OCI-LY3 (cell line): ENCODE results near the gene KCTD21.

ENCODE experiments used
- H2AFZ ChIP-seq: fragments of 200-600, 300-600 bp; shearing (Covaris generic); 2 replicates; pipeline ENCODE4 v1.6.0; 2014; ENCODE audit warnings: antibody characterized with exemption, low read depth, low read length
- H3K27ac ChIP-seq: fragments of 200-600, 300-600 bp; sonication (generic); 2 replicates; pipeline ENCODE4 v1.5.1; 2014; ENCODE audit warnings: mild to moderate bottlenecking, low read length, moderate library complexity, mixed read lengths
- H3K27me3 ChIP-seq: fragments of 200-600, 300-600 bp; sonication (generic); 2 replicates; pipeline ENCODE4 v1.6.1; 2014; ENCODE audit warnings: low read depth, low read length, mixed read lengths
- H3K36me3 ChIP-seq: fragments of 200-600, 300-600 bp; sonication (generic); replicated peaks from 2 replicates; pipeline ENCODE3; 2014; ENCODE audit warnings: low read depth, low read length, mixed read lengths
- H3K4me1 ChIP-seq: fragments of 300-600, 200-600 bp; sonication (generic); 2 replicates; pipeline ENCODE4 v1.6.1; 2014; ENCODE audit warnings: low read length, mixed read lengths
- H3K4me2 ChIP-seq: fragments of 200-600, 300-600 bp; sonication (generic); 2 replicates; pipeline ENCODE4 v1.6.1; 2014; ENCODE audit warnings: low read length, mixed read lengths
- H3K4me3 ChIP-seq: fragments of 300-600, 200-600 bp; sonication (generic); 2 replicates; pipeline ENCODE4 v1.5.1; 2014; ENCODE audit warnings: antibody characterized with exemption, mild to moderate bottlenecking, low read length, moderate library complexity
- H3K79me2 ChIP-seq: fragments of 300-600, 200-600 bp; shearing (Covaris generic); 2 replicates; pipeline ENCODE4 v1.6.1; 2014; ENCODE audit warnings: mild to moderate bottlenecking, low read length, mixed read lengths
- H3K9ac ChIP-seq: fragments of 300-600, 200-600 bp; shearing (Covaris generic); 2 replicates; pipeline ENCODE4 v1.6.0; 2014; ENCODE audit warnings: mild to moderate bottlenecking, low read length, moderate library complexity
- H3K9me3 ChIP-seq: fragments of 200-600, 300-600 bp; shearing (Covaris generic); 2 replicates; pipeline ENCODE4 v1.6.1; 2014; ENCODE audit warnings: low read length, mixed read lengths; ENCODE audit not compliant: insufficient read depth
- H4K20me1 ChIP-seq: fragments of 200-600, 300-600 bp; sonication (generic); 2 replicates; pipeline ENCODE4 v1.6.1; 2016; ENCODE audit warnings: low read length, mixed read lengths; ENCODE audit not compliant: insufficient read depth
- EZH2phosphoT487 ChIP-seq: fragments of 200-600 bp; shearing (Covaris generic); IDR thresholded peaks from 2 replicates; pipeline ENCODE4 v1.6.1; 2018; ENCODE audit warnings: antibody characterized with exemption, mixed run types, low read depth
- TF ChIP-seq, protein P1 (sequence below): fragments of 200-600, 300-600 bp; sonication (generic); IDR thresholded peaks from 2 replicates; pipeline ENCODE4 v1.5.1; 2014; ENCODE audit warnings: antibody characterized with exemption, low read length, low read depth

Gene KCTD21

DNA sequence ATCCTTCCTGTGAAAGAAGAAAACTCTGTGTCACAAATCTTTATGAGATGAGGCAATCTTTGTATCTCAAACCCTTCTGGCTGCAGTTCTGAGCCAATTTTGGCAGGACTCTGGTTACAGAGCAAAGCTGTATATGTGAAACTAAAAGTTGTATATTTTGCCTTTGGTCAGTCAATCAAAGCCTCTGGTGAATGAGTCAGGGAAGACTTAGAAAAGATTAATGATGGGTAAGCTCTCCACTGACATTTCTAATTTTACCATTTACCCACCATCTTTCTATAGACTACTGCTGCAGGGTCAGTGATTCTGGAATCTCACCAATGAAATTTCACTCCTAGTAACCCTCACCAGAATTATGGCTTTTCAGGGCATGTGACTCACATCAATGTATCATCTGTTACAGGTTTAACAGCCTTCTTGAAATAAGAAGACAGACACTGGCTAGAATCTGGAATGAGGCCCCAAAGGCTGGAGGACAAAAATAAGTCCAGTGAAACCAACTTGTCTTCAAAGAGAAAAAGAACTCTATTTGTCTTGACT, 43.6 kb upstream of the KCTD21 start:
- no peak overlapping the region for H3K27ac ChIP-seq
- H3K79me2 ChIP-seq, result no peaks in the 10 kb centered on the region
- H2AFZ ChIP-seq, result no peak overlapping the region

DNA sequence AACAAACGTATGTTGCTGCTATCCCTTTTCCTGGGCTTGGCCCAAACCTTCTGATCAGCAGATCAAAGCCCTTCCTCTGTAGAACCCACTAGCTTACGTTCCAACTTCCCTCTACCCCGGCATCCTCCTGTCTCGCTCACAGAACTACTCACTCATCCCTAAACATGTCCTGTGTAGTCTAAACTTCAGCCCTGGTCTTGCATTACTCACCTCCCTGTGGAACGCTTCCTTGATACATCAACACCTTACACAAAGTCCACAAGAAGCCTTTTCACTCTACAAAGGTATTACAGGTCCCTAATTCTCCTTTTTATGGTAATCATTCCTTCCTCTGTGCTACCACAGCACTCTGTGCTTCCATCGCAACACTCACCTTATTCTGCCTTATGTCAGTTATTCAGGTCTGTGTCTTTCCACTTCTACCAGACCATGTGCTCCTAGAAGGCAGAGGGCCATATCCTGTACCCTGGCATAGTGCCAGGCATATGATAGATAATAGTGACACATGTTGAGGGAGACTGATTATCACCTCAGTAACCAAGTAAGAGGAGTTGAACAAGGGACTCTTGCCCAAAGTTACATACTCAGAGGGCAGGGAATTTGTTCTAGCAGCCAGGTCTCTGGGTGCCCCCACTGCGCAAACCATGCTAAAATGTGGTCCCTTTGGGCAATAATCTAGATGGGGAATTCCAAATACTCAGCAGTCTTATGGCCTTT, 41.9 kb upstream of the KCTD21 start:
- Histone ChIP-seq H3K4me1 (peaks cover 20% of the 10 kb centered on the region), H3K9ac (no peak overlapping the region), H4K20me1 (no peaks in the 10 kb centered on the region), H3K36me3 (no peaks in the 10 kb centered on the region), H3K9me3 (no peaks in the 10 kb centered on the region), H2AFZ (no peak overlapping the region), H3K27me3 (no peaks in the 10 kb centered on the region), H3K79me2 (no peaks in the 10 kb centered on the region), H3K27ac (no peak overlapping the region), H3K4me3 (no peak overlapping the region), H3K4me2 (no peak overlapping the region)
- no peak for TF ChIP-seq EZH2phosphoT487
- TF ChIP-seq, protein P1, sequence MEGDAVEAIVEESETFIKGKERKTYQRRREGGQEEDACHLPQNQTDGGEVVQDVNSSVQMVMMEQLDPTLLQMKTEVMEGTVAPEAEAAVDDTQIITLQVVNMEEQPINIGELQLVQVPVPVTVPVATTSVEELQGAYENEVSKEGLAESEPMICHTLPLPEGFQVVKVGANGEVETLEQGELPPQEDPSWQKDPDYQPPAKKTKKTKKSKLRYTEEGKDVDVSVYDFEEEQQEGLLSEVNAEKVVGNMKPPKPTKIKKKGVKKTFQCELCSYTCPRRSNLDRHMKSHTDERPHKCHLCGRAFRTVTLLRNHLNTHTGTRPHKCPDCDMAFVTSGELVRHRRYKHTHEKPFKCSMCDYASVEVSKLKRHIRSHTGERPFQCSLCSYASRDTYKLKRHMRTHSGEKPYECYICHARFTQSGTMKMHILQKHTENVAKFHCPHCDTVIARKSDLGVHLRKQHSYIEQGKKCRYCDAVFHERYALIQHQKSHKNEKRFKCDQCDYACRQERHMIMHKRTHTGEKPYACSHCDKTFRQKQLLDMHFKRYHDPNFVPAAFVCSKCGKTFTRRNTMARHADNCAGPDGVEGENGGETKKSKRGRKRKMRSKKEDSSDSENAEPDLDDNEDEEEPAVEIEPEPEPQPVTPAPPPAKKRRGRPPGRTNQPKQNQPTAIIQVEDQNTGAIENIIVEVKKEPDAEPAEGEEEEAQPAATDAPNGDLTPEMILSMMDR, result no peak

More for the DNA sequence above, 43.6 kb upstream of the KCTD21 start:
- no peaks in the 10 kb centered on the region for H3K36me3 ChIP-seq
- no peaks in the 10 kb centered on the region for H4K20me1 ChIP-seq
- H3K9ac ChIP-seq, result no peak overlapping the region
- no peak for TF ChIP-seq EZH2phosphoT487
- TF ChIP-seq, protein P1, result no peak
- no peak overlapping the region for H3K4me2 ChIP-seq
- no peaks in the 10 kb centered on the region for H3K27me3 ChIP-seq
- H3K4me1 ChIP-seq, result peaks cover 16% of the 10 kb centered on the region
- no peaks in the 10 kb centered on the region for H3K9me3 ChIP-seq
- H3K4me3 ChIP-seq, result no peak overlapping the region

DNA sequence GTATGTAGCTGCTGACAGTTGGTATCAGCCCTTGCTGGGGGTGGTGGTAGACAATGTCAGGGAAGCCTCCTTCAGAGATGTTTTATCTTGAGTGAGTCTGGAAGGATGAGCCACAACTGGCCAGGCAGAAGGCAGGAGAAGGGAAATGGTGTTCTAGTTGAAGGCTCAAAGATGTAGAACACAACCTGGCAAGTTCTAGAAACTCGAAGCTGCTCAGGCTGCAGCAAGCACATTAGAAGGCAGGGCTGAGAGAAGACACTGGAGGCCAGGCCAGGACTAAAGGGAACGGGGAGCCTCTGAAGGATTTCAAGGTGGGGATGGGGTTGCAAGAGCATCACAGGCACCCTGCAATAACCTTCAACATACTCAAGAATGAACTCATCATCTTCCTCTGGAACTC, 40.7 kb upstream of the KCTD21 start:
- no peaks in the 10 kb centered on the region for H3K79me2 ChIP-seq
- TF ChIP-seq, protein P1, result no peak
- no peak for TF ChIP-seq EZH2phosphoT487
- no peak overlapping the region for H3K9ac ChIP-seq
- no peaks in the 10 kb centered on the region for H3K9me3 ChIP-seq
- no peaks in the 10 kb centered on the region for H3K36me3 ChIP-seq
- H3K27me3 ChIP-seq, result no peaks in the 10 kb centered on the region
- H2AFZ ChIP-seq, result no peak overlapping the region
- H3K4me3 ChIP-seq, result no peak overlapping the region
- no peaks in the 10 kb centered on the region for H4K20me1 ChIP-seq
- peaks cover 27% of the 10 kb centered on the region for H3K4me1 ChIP-seq
- no peak overlapping the region for H3K4me2 ChIP-seq
- no peak overlapping the region for H3K27ac ChIP-seq

DNA sequence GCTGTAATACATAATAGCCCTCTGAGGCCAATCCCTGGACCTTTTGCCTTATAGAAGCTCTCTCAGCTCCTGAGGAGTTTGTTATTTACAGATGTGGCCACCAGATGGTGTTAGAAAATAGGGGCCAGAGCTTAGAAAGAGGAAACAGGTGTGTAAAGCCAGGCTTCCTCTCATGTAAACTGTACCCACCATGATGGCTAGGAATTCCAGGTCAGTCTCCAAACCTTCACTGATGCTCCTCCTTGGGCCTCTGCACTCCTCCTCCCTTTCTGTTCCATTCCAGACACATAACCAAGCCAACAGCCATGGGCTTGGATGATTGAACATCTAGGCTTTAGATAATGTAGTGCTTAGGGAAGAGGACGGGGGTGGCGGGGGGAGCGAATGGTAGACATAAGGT, 40.0 kb upstream of the KCTD21 start:
- no peak for TF ChIP-seq EZH2phosphoT487
- TF ChIP-seq, protein P1, result peak; percentile 92
- H3K9ac ChIP-seq, result no peak overlapping the region
- no peaks in the 10 kb centered on the region for H3K9me3 ChIP-seq
- peaks cover 33% of the 10 kb centered on the region for H3K4me1 ChIP-seq
- no peaks in the 10 kb centered on the region for H3K79me2 ChIP-seq
- H4K20me1 ChIP-seq, result no peaks in the 10 kb centered on the region
- no peaks in the 10 kb centered on the region for H3K36me3 ChIP-seq
- no peaks in the 10 kb centered on the region for H3K27me3 ChIP-seq
- H3K27ac ChIP-seq, result no peak overlapping the region
- H2AFZ ChIP-seq, result no peak overlapping the region
- H3K4me2 ChIP-seq, result peak overlapping the region; percentile 31; the same call in 1 of the 2 replicates
- no peak overlapping the region for H3K4me3 ChIP-seq
